ENCODE measurements around the gene TECTB. TPM values are rescaled to one million over a fixed set of nuclear protein-coding genes. Genes with fewer than 3 reads are reported as not detected.

The TECTB gene
- total RNA-seq, 2 donors from 2014 or later: not detected

- TF ChIP-seq POLR2A (IDR thresholded peaks at IDR 0.05) (no peak), CTCF (IDR thresholded peaks at IDR 0.05) (no peak)
- intact Hi-C loops (cut with DNase I): no loop called here
- ATAC-seq: no peak
- WGBS, 2 donors: 84 to 90% methylated on average over 31 to 42 of the region's 46 CpGs
- Histone ChIP-seq H3K9me3 (no peaks in the 10 kb centered on the region), H3K4me1 (no peaks in the 10 kb centered on the region), H3K36me3 (replicated peaks in 1 of 2; ENCODE audit: insufficient read depth in 1 of 2, low read depth in 2 of 2) (no peaks in the 10 kb centered on the region), H3K4me3 (no peak overlapping the region), H3K27ac (no peak overlapping the region), H3K27me3 (no peaks in the 10 kb centered on the region)
- no peak for DNase-seq
Observed at GRCh38 chr10:112349521-112350085, 66.4 kb downstream of the TECTB start.

GRCh38 chr10:112351146-112351545 lies 67.9 kb downstream of the TECTB start:
- DNase-seq (no peak), ATAC-seq (no peak)
- Histone ChIP-seq H3K4me3 (no peak overlapping the region), H3K36me3 (replicated peaks in 1 of 2; ENCODE audit: insufficient read depth in 1 of 2, low read depth in 2 of 2) (no peaks in the 10 kb centered on the region), H3K27me3 (no peaks in the 10 kb centered on the region), H3K27ac (no peak overlapping the region), H3K4me1 (no peaks in the 10 kb centered on the region), H3K9me3 (no peaks in the 10 kb centered on the region)
- 83 to 88% methylated on average over 8 of the region's 8 CpGs for WGBS, 2 donors
- intact Hi-C loops (cut with DNase I): no loop called here
- TF ChIP-seq CTCF (IDR thresholded peaks at IDR 0.05) (no peak), POLR2A (IDR thresholded peaks at IDR 0.05) (no peak)

GRCh38 chr10:112352044-112352443 lies 68.8 kb downstream of the TECTB start:
- no peak overlapping the region for H3K27ac ChIP-seq
- H3K27me3 ChIP-seq: no peaks in the 10 kb centered on the region
- no peaks in the 10 kb centered on the region for H3K9me3 ChIP-seq
- H3K4me3 ChIP-seq: no peak overlapping the region
- no peaks in the 10 kb centered on the region for H3K36me3 ChIP-seq (replicated peaks in 1 of 2; ENCODE audit: insufficient read depth in 1 of 2, low read depth in 2 of 2)
- H3K4me1 ChIP-seq: no peaks in the 10 kb centered on the region
- 61 to 77% methylated on average over 3 of the region's 3 CpGs for WGBS, 2 donors
- intact Hi-C loops (cut with DNase I): no loop called here
- DNase-seq (no peak), ATAC-seq (no peak)
- TF ChIP-seq POLR2A (IDR thresholded peaks at IDR 0.05): no peak
- no peak for TF ChIP-seq CTCF (IDR thresholded peaks at IDR 0.05)

GRCh38 chr10:112353046-112353445 lies 69.8 kb downstream of the TECTB start:
- intact Hi-C loops (cut with DNase I): no loop called here

More at GRCh38 chr10:112353046-112353445, 69.8 kb downstream of the TECTB start:
- ATAC-seq: no peak
- Histone ChIP-seq H3K4me1 (no peaks in the 10 kb centered on the region), H3K27me3 (no peaks in the 10 kb centered on the region), H3K36me3 (replicated peaks in 1 of 2; ENCODE audit: insufficient read depth in 1 of 2, low read depth in 2 of 2) (no peaks in the 10 kb centered on the region), H3K4me3 (no peak overlapping the region), H3K27ac (no peak overlapping the region), H3K9me3 (no peaks in the 10 kb centered on the region)
- DNase-seq: no peak
- TF ChIP-seq POLR2A (IDR thresholded peaks at IDR 0.05) (no peak), CTCF (IDR thresholded peaks at IDR 0.05) (no peak)

Small RNAs within 50 kb of the gene (microRNA-seq; reads per million reads assigned to microRNA genes)
- gene MIR6715A (ENCODE audit: borderline number of aligned reads in 2 of 2, borderline replicate concordance in 2 of 2): 0 reads per million in 2 donors
- gene MIR6715B (ENCODE audit: borderline number of aligned reads in 2 of 2, borderline replicate concordance in 2 of 2): 0 reads per million in 2 donors

Small RNAs within 50 kb of the gene (small RNA-seq; reads per million reads assigned to genes)
- not detected for gene MIR6715A

Other genes starting within 250 kb of the TECTB start
- gene GPAM, start 99.6 kb upstream of the TECTB start, total RNA-seq: 10 to 100 TPM in 1 of 2 donors, 1 to 10 TPM in 1; 9.1 to 66.9 TPM
- gene ACSL5, start 90.7 kb downstream of the TECTB start, total RNA-seq: 1 to 10 TPM; 7.3 to 9.6 TPM
- gene ZDHHC6, start 163.5 kb downstream of the TECTB start, total RNA-seq: 10 to 100 TPM; 12.2 to 14.5 TPM
- gene VTI1A, start 163.8 kb downstream of the TECTB start, total RNA-seq: 10 to 100 TPM; 28.3 to 84.4 TPM

Measured in body of pancreas (tissue), 4 donors.